Retinal pigment epithelial cell (primary cell): Measurements from ENCODE around the gene ERMN.

Source experiments
- DNase-seq: peaks from one replicate; pipeline ENCODE4 v3.0.0-alpha.2; 2010; ENCODE audit warnings: low read depth
- H3K4me3 ChIP-seq: 2 replicates; pipeline ENCODE4 v1.5.1; 2011; ENCODE audit warnings: mild to moderate bottlenecking, low read length, control low read depth, moderate library complexity
- CTCF ChIP-seq: conservative IDR thresholded peaks from 2 replicates; pipeline ENCODE4 v1.5.1; 2011; ENCODE audit warnings: low read depth, low read length, control low read depth, inconsistent platforms

Gene ERMN

GRCh38 chr2:157329524-157329923, 3.9 kb upstream of the ERMN start:
- no peak for DNase-seq
- no peak for TF ChIP-seq CTCF

GRCh38 chr2:157327621-157328500, 2.2 kb upstream of the ERMN start:
- no peak overlapping the region for H3K4me3 ChIP-seq
- TF ChIP-seq CTCF, result peak; percentile 98
- DNase-seq, result no peak

More at GRCh38 chr2:157329524-157329923, 3.9 kb upstream of the ERMN start:
- H3K4me3 ChIP-seq, result no peak overlapping the region

GRCh38 chr2:157327200-157327599, 1.6 kb upstream of the ERMN start:
- no peak for DNase-seq
- TF ChIP-seq CTCF, result no peak
- H3K4me3 ChIP-seq, result no peak overlapping the region

- H3K4me3 ChIP-seq, result no peak overlapping the region
- DNase-seq, result no peak
- TF ChIP-seq CTCF, result no peak
Observed at GRCh38 chr2:157326698-157327097, 1.1 kb upstream of the ERMN start.

- DNase-seq, result no peak
- no peak overlapping the region for H3K4me3 ChIP-seq
- no peak for TF ChIP-seq CTCF
Observed at GRCh38 chr2:157324331-157324843, 1.2 kb downstream of the ERMN start.

- H3K4me3 ChIP-seq, result no peak overlapping the region
- no peak for TF ChIP-seq CTCF
- DNase-seq, result no peak
Observed at GRCh38 chr2:157322432-157322831, 3.2 kb downstream of the ERMN start.

- H3K4me3 ChIP-seq, result no peak overlapping the region
- no peak for DNase-seq
- no peak for TF ChIP-seq CTCF
Observed at GRCh38 chr2:157321466-157321865, 4.2 kb downstream of the ERMN start.
